ENCODE results near the gene BANP.
"Not testable (repeated sequence)": the region's sequence is repeated elsewhere in the genome, so short reads cannot be mapped to it uniquely, and the experiment has no call there.

The BANP gene

GRCh38 chr16:88109726-88110621, 158.7 kb downstream of the BANP start:
- DNase-seq, result not testable (repeated sequence)

GRCh38 chr16:88110875-88111494, 159.8 kb downstream of the BANP start:
- not testable (repeated sequence) for DNase-seq

GRCh38 chr16:88111976-88112375, 160.7 kb downstream of the BANP start:
- DNase-seq, result not testable (repeated sequence)

- no peak for DNase-seq
Measured at GRCh38 chr16:88113545-88114045, 162.4 kb downstream of the BANP start.

- DNase-seq, result not testable (repeated sequence)
Measured at GRCh38 chr16:88114541-88115228, 163.5 kb downstream of the BANP start.

- no peak for DNase-seq
Measured at GRCh38 chr16:88116121-88116520, 164.9 kb downstream of the BANP start.

- no peak for DNase-seq
Measured at GRCh38 chr16:88117476-88117868, 166.2 kb downstream of the BANP start.

- no peak for DNase-seq
Measured at GRCh38 chr16:88118376-88118775, 167.1 kb downstream of the BANP start.

GRCh38 chr16:88118852-88119741, 167.9 kb downstream of the BANP start:
- not testable (repeated sequence) for DNase-seq

- DNase-seq, result not testable (repeated sequence)
Measured at GRCh38 chr16:88119881-88120751, 168.9 kb downstream of the BANP start.

- no peak for DNase-seq
Measured at GRCh38 chr16:88120812-88121211, 169.6 kb downstream of the BANP start.

GRCh38 chr16:88121391-88121790, 170.2 kb downstream of the BANP start:
- DNase-seq, result not testable (repeated sequence)

- DNase-seq, result no peak
Measured at GRCh38 chr16:88121886-88122580, 170.8 kb downstream of the BANP start.

Data from activated effector memory CD4-positive, alpha-beta T cell treated with anti-CD3 and anti-CD28 coated beads, Interleukin-2, amount 50 U/mL, for 16 hours (primary cell).